Fibroblast of the aortic adventitia (primary cell): ENCODE results near the gene IFIT2. TPM values are rescaled to one million over a fixed set of nuclear protein-coding genes. Genes with fewer than 3 reads are reported as not detected.
A peak's percentile ranks its signal among the peaks of the same experiment; 100 is the strongest.

Experiments
- DNase-seq: peaks from one replicate; pipeline ENCODE4 v3.0.0-alpha.2; 2010; ENCODE audit warnings: low read depth
- H3K4me3 ChIP-seq: 2 replicates; pipeline ENCODE4 v1.5.1; 2011; ENCODE audit warnings: low read depth, mild to moderate bottlenecking, control low read depth, low read length, moderate library complexity
- CTCF ChIP-seq: IDR thresholded peaks from 2 replicates; pipeline ENCODE4 v1.5.1; 2011; ENCODE audit warnings: mild to moderate bottlenecking, low read length, control low read depth, inconsistent platforms; ENCODE audit not compliant: insufficient read depth
- total RNA-seq: library from RNA; depleted of rRNA; stranded (reverse); fragments of >200 nt; gene quantifications from 2 replicates; pipeline ENCODE4 v1.2.3, GENCODE V29; 2012; ENCODE audit warnings: low replicate concordance

Gene IFIT2
- total RNA-seq, 1 donor = 7.6 TPM

DNA sequence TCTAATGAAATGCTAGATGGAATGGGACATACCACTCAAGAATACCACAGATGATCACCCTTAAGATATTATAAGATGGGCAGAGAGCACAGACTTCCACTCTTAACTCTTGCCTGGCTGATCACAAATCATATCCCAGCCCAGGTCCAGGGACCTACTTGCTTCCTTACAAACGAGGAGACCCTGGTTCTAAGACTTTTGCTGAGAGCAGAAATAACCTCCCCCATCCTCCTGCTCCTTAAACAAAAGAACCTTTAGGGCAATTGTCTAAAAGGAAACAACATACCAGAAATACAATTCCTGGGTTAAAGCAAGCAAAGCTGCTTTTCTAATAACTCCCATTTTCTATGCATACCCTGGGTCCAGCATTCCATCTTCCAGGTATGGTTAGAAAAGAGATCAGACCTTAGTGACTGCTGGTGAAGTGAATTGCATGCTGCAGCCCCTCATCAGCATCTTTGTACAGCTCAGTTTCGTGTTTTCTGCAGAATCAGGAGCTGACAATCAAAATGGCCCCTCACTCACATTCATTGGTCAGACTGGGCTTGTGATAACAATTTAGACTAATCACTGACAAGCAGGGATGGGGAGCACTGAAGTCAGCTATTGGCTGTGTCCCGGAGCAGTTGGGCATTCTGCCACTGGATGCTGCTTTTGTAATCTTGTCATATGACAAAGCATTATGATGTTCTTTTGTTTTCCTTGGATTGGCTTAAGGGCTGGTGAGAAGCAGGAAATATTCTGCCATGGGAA lies 40.5 kb downstream of the IFIT2 start:
- H3K4me3 ChIP-seq = no peak overlapping the region
- DNase-seq = peak; percentile 92
- TF ChIP-seq CTCF = no peak

DNA sequence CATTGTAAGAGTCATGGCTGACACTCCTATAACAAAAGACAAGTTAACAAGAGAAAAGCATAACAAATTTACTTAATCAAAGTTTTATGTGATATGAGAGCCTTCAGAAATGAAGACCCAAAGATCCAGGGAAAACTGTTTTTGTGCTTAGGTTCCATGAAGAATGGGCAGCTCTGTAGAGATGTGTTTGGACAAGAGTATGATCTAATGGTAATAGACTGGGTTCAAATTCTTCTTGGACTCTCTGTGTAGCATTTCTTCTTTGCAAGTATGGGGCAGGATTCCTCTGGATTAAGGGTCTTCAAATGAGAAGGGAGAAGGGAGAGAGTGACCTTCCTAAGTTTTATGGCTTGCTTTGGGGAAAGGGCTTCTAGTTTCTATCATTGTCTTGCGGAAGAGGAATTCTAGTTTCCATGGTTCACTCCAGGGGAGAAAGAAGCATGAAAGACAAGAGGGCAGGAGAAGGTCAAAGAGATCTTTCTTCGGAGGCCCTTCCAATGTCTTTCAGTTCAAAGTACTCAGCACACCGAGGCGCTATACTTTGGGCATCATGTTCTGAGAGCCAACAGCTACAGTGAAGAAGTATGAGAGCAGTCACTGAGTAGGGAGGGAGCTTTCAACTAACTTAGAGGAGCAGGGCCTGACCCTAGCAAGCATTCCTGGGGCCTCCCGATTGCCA lies 41.4 kb downstream of the IFIT2 start:
- TF ChIP-seq CTCF = no peak
- no peak for DNase-seq

DNA sequence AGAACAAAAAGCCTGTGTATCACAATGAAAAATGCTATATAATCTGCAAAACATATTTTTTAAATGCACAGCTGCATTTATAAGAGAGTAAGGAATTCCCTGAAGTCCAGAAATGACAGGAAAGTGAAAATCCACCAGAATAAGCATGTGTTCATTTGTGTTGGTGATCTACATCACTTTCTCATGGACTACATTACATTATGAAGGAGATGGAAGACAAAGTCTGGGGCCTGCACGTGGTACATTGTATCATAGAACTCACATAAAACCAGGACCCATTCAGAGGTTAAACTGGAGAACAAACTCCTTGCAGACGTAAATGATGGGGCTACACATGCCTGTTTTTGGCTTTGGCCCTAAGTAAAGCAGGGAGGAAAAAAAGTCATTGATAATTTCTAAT lies 42.3 kb downstream of the IFIT2 start:
- TF ChIP-seq CTCF = no peak
- H3K4me3 ChIP-seq = no peak overlapping the region
- no peak for DNase-seq

More for the DNA sequence above, 41.4 kb downstream of the IFIT2 start:
- no peak overlapping the region for H3K4me3 ChIP-seq

DNA sequence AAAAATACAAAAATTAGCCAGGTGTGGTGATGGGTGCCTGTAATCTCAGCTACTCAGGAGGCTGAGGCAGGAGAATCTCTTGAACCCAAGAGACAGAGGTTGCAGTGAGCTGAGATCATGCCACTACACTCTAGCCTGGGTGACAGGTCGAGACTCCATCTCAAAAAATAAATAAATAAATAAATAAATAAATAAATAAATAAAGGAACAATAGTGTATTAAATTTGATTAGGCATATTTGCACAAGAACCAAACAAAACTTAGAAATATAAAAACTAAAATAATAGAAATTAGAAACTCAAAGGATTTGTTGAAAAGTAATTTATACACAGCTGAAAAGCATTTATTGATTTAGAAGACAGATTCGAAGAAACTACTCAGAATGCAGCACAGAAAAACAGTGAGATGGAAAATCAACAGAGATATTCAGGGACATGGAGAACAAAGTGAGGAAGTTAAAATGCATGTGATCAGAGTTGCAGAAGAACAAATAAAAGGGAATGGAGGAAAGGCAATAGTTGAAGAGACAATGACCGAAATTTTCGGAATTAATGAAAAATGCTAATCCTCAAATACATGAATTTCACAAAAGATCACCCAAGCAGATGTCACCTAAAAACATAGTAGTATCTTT lies 43.6 kb downstream of the IFIT2 start:
- no peak overlapping the region for H3K4me3 ChIP-seq
- no peak for TF ChIP-seq CTCF
- DNase-seq = no peak

GRCh38 chr10:89346405-89347254 lies 44.8 kb downstream of the IFIT2 start:
- DNase-seq = peak; percentile 74
- H3K4me3 ChIP-seq = no peak overlapping the region
- TF ChIP-seq CTCF = no peak

DNA sequence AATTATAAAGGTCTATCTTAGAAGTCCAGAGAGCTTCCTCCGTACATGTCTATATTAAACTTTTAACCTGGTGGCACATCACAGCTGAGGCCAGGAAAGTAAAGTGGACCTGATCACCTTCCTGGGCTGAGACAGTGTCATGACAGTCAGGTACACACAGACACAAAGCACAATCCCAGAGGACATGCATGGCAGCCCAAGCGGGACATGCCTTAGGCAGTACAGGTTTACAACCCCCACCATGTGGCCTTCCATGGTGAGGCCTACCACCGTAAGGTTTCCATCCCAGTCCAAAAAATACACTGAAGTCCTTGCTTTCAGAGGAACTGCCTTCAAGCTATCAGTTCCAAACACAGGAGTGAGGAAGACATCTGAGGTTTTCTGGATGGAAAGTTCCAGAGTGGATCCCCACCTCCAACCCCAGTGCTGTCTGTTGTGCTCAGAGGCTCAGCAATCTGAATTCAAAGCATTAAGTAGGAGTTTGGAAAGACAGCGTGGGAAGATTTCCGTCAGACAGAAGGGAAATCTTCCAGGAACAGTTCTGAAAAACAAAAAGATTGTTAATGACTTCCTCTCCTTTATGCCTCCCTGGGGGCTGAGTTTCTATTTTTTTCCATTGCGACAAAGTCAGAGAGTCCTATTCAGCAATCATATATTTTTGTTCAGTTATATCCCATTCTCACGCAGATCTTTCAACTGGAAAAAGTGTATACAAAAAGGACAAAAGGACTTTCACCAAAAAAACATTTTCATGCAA lies 46.0 kb downstream of the IFIT2 start:
- no peak for DNase-seq
- H3K4me3 ChIP-seq = no peak overlapping the region
- no peak for TF ChIP-seq CTCF
